NT2/D1 (cell line): Measurements from ENCODE around the gene GLIS1.

Source experiments
- DNase-seq: peaks from one replicate; pipeline ENCODE4 v3.0.0-alpha.2; 2011; ENCODE audit warnings: low read depth, low spot score
- H3K27me3 ChIP-seq: 2 replicates; pipeline ENCODE4 v1.6.0; 2011; ENCODE audit warnings: mild to moderate bottlenecking; ENCODE audit not compliant: insufficient read length, insufficient read depth
- H3K36me3 ChIP-seq: 2 replicates; pipeline ENCODE4 v1.6.1; 2011; ENCODE audit warnings: mild to moderate bottlenecking, low read length, mixed read lengths; ENCODE audit not compliant: insufficient read depth, insufficient read length
- H3K4me1 ChIP-seq: 2 replicates; pipeline ENCODE4 v1.5.1; 2011; ENCODE audit not compliant: insufficient read depth, insufficient read length
- H3K4me3 ChIP-seq: 2 replicates; pipeline ENCODE4 v1.5.1; 2011; ENCODE audit warnings: low read depth; ENCODE audit not compliant: insufficient read length
- H3K9ac ChIP-seq: 2 replicates; pipeline ENCODE4 v1.6.0; 2011; ENCODE audit warnings: low read depth; ENCODE audit not compliant: insufficient read length
- H3K9me3 ChIP-seq: 2 replicates; pipeline ENCODE4 v1.5.1; 2011; ENCODE audit warnings: mild to moderate bottlenecking, low read length; ENCODE audit not compliant: insufficient read depth
- SUZ12 ChIP-seq: IDR thresholded peaks from 2 replicates; pipeline ENCODE4 v1.6.1; 2011; ENCODE audit not compliant: insufficient read length, insufficient read depth; ENCODE audit errors: extremely low read depth
- YY1 ChIP-seq: IDR thresholded peaks from 2 replicates; pipeline ENCODE4 v1.6.1; 2011; ENCODE audit not compliant: insufficient read length, insufficient read depth
- ZNF274 ChIP-seq: IDR thresholded peaks from 2 replicates; pipeline ENCODE4 v1.6.1; 2011; ENCODE audit warnings: mild to moderate bottlenecking, low read depth, low read length

Gene GLIS1

DNA sequence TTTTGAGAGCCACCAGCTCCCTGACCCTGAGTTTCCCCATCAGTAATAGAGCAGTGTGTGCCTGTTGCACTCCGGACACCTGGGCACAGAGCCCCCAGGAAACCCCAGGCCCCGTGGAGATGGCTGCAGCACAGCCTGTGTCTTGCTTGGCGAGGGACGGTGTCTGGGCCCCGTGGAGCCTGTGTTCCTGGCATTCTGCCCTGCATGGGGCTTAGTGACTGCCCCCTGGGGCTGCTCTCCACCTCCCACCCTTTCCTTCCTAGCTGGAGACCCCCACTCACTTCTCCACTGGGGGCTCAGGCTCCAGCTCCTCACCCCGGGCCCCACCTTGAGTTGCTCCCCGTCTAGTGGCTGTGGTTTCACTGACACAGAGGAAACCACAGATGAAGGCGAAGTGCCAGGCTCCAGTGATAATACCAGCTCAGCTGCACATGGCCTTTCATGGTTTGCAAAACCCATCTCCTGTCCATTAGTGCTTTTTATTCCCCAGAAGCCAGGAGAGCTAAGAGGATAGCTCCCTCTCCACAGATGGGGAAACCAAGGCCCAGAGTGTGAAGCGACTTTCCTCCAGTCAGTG is 240.3 kb downstream of the GLIS1 start:
- no peaks in the 10 kb centered on the region for H3K27me3 ChIP-seq

GRCh38 chr1:53495633-53496345 is 243.2 kb downstream of the GLIS1 start:
- Histone ChIP-seq H3K9me3 (no peaks in the 10 kb centered on the region), H3K27me3 (no peaks in the 10 kb centered on the region), H3K4me3 (no peak overlapping the region), H3K4me1 (peaks cover under 1% of the 10 kb centered on the region), H3K36me3 (no peaks in the 10 kb centered on the region), H3K9ac (no peak overlapping the region)
- no peak for TF ChIP-seq SUZ12
- no peak for DNase-seq

More for the DNA sequence above, 240.3 kb downstream of the GLIS1 start:
- DNase-seq: no peak
- TF ChIP-seq ZNF274 (no peak), YY1 (no peak), SUZ12 (no peak)
- H3K9me3 ChIP-seq: no peaks in the 10 kb centered on the region
- H3K36me3 ChIP-seq: no peaks in the 10 kb centered on the region
- no peak overlapping the region for H3K9ac ChIP-seq
- no peak overlapping the region for H3K4me3 ChIP-seq
- peaks cover 19% of the 10 kb centered on the region for H3K4me1 ChIP-seq

DNA sequence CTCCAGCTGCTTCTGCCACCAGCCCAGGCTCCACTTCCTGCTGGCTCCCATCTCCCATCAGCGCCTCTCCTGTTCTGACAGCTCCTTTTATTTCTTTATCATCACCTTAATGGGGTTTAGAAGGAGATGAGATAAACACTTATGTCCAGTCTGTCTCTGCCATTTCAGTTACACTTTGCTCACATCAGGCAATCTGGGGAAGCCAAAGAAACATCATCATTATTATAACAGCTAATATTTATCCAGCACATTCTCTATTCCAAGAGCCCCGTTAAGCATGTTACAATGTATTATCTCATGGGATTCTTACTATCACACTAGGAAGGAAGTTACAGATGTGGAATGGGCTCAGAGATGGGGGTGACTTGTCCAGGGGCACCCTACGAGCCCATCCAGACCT is 248.6 kb downstream of the GLIS1 start:
- Histone ChIP-seq H3K27me3 (no peaks in the 10 kb centered on the region), H3K4me1 (peaks cover 11% of the 10 kb centered on the region), H3K9ac (no peak overlapping the region), H3K4me3 (no peak overlapping the region), H3K9me3 (peaks cover 8% of the 10 kb centered on the region; the same call in 1 of the 2 replicates), H3K36me3 (no peaks in the 10 kb centered on the region)
- TF ChIP-seq ZNF274 (no peak), SUZ12 (no peak), YY1 (no peak)
- no peak for DNase-seq

DNA sequence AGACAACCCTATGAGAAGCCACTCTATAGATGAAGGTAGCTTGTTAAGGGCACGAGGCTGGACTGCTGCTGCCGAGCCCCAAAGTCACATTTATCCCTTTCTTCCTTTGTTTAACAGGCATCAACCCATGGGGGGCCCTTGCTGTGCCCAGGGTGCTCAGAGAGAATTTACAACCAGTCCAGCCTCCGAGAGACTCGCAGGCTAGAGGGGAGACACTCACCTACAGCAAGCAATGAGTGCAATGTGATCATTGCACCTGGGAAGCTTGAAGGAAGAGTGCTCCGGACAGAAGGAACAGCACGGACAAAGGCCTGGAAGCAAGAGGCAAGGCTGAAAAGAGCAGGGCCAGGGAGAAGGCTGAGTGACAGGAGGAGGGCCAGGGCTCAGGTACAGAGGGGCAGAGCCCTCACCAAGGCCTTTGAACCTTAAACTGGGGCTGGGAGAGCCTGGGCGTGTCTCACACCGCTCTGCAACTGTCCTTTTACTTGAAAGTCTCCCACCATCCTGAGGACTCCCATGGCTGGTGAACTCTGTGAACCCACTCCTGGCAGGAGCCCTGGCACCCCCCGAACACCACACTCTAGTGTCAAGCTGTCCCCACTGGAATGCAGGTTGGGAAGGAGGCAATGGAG is 252.5 kb downstream of the GLIS1 start:
- peaks cover 4% of the 10 kb centered on the region for H3K27me3 ChIP-seq
- no peaks in the 10 kb centered on the region for H3K36me3 ChIP-seq
- no peak for TF ChIP-seq SUZ12
- TF ChIP-seq ZNF274: no peak
- DNase-seq: no peak
- peaks cover 11% of the 10 kb centered on the region for H3K4me1 ChIP-seq
- no peak overlapping the region for H3K9ac ChIP-seq
- no peak overlapping the region for H3K4me3 ChIP-seq
- peaks cover 8% of the 10 kb centered on the region; the same call in 1 of the 2 replicates for H3K9me3 ChIP-seq

DNA sequence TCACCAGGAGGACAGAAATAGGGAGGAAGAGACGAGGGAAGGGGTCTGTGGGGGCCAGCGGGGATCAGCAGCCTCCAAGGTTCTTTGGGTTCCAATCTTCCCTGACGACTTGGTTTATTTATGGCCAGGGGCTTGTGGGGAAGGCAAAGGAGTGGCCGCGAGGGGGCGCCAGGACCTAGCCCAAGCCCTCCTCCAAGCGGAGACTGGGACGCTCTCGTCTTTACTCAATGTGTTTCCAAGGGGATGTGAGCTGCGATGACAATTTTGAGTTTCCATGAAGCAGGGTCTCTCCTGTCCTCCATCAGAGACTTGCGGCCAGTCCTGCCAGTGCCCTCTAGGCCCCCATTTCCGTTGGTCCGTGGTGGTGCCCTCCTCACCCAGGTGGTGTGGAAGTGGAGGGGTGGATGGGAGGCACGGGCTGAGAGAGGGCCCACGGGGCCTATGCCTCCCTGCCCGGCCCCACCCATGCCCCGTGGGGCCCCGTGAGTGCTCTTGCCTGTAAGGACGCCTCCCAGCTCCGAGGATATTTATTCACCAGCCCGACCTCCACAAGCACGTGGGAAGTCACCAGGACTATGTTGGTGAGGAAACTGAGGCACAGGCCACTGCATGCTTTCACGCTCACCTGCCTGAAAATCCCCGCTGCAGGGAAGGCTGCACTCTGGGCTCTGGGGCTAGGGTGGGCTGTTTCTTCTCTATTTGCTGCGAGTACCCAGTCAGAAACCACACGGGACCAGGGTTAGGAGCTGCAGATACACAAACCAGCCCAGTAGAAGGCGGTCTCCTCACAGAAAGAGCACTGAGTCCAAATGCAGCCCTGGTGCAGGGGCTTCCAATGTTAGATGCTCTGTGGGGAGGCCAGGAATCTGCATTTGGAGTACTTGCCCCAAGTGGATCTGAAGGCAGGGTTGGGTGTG is 253.2 kb downstream of the GLIS1 start:
- no peak for TF ChIP-seq ZNF274
- TF ChIP-seq SUZ12: no peak
- no peak for TF ChIP-seq YY1
- peak; percentile 96 for DNase-seq
- H3K36me3 ChIP-seq: no peaks in the 10 kb centered on the region
- peak overlapping the region; percentile 63 for H3K9ac ChIP-seq
- H3K4me3 ChIP-seq: no peak overlapping the region
- H3K27me3 ChIP-seq: peaks cover 4% of the 10 kb centered on the region
- peaks cover 11% of the 10 kb centered on the region for H3K4me1 ChIP-seq
- H3K9me3 ChIP-seq: peaks cover 8% of the 10 kb centered on the region; the same call in 1 of the 2 replicates

DNA sequence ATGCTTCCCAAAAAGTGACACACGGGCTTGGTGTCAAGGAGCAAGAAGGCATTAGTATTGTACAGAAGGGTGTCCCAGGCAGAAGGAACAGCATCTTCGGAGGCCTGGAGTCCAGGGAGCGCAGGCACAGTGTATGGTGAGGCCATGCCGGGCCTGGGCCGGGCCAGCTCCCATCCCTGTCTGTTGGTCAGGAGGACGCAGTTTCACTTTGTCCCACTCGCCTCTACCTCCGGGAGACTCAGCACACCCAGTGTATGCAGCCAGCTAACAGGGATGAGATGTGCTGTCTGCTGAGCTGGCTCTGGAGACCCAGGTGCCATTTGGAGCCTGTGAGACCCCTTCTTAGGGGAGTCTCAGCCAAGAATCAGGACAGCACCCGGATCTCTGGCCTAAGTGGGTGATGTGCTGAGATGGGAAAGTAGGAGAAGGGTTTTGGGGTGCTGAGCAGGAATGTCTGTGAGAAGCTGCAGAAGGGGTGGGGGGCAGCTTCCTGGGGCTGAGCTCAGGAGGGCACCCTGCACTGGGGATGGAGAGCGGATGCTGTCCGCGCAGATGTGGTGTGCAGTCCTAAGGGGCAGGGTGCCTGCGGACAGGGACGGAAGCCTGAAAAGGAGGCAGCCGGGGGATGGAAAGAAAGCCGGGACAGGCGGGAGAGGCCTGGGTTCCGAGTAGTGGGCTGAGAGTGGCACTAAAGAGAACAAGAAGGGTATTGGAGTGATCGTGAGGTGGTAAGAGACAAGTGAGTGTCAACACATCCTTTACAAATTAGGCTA is 254.1 kb downstream of the GLIS1 start:
- Histone ChIP-seq H3K36me3 (no peaks in the 10 kb centered on the region), H3K4me3 (no peak overlapping the region), H3K9ac (peak overlapping the region; percentile 6), H3K27me3 (peaks cover 4% of the 10 kb centered on the region), H3K9me3 (peaks cover 3% of the 10 kb centered on the region; the same call in 1 of the 2 replicates), H3K4me1 (peaks cover 11% of the 10 kb centered on the region)
- TF ChIP-seq SUZ12 (no peak), YY1 (no peak), ZNF274 (no peak)
- DNase-seq: no peak
